Neural progenitor cell (in vitro differentiated cells): Measurements from ENCODE around the gene HS6ST3. TPM values are rescaled to one million over a fixed set of nuclear protein-coding genes. Genes with fewer than 3 reads are reported as not detected.

Experiments
- DNase-seq: peaks from one replicate; pipeline ENCODE4 v3.0.0-alpha.2; 2016; ENCODE audit warnings: low spot score
- H2AFZ ChIP-seq: fragments of 200-600 bp; sonication (generic); replicated peaks from 2 replicates; pipeline ENCODE4 v1.6.1; 2016; ENCODE audit warnings: antibody characterized with exemption
- H3F3A ChIP-seq: fragments of 200-600 bp; sonication (generic); 2 replicates; pipeline ENCODE4 v1.6.1; 2016; ENCODE audit warnings: antibody characterized with exemption, low read depth
- H3K27ac ChIP-seq: fragments of 200-600 bp; sonication (generic); 2 replicates; pipeline ENCODE4 v1.5.1; 2016; ENCODE audit warnings: mild to moderate bottlenecking
- H3K27me3 ChIP-seq: fragments of 200-600 bp; sonication (generic); 2 replicates; pipeline ENCODE4 v1.6.1; 2016; ENCODE audit warnings: mild to moderate bottlenecking, moderate library complexity
- H3K36me3 ChIP-seq: fragments of 200-600 bp; sonication (generic); 2 replicates; pipeline ENCODE4 v1.5.1; 2016
- H3K4me1 ChIP-seq: fragments of 200-600 bp; sonication (generic); 2 replicates; pipeline ENCODE4 v1.6.1; 2016; ENCODE audit warnings: mixed run types
- H3K4me2 ChIP-seq: fragments of 200-600 bp; sonication (generic); 2 replicates; pipeline ENCODE4 v1.6.1; 2016
- H3K4me3 ChIP-seq: fragments of 200-600 bp; sonication (generic); 2 replicates; pipeline ENCODE4 v1.5.1; 2016
- H3K79me2 ChIP-seq: fragments of 200-600 bp; sonication (generic); 2 replicates; pipeline ENCODE4 v1.6.1; 2016; ENCODE audit warnings: low read depth
- H3K9ac ChIP-seq: fragments of 200-600 bp; sonication (generic); 2 replicates; pipeline ENCODE4 v1.6.1; 2016
- H3K9me3 ChIP-seq: fragments of 200-600 bp; sonication (generic); 2 replicates; pipeline ENCODE4 v1.5.1; 2016; ENCODE audit warnings: low read depth
- H4K20me1 ChIP-seq: fragments of 200-600 bp; sonication (generic); 2 replicates; pipeline ENCODE4 v1.6.1; 2016; ENCODE audit warnings: low read depth
- H3K27ac Mint-ChIP-seq: 3 replicates; pipeline ENCODE4 v1.8.0; 2021; ENCODE audit warnings: mixed read lengths
- H3K27me3 Mint-ChIP-seq: 2 replicates; pipeline ENCODE4 v1.8.0; 2022; ENCODE audit warnings: low read depth, mild to moderate bottlenecking, inconsistent platforms, moderate library complexity, mixed read lengths; ENCODE audit not compliant: insufficient read depth
- H3K36me3 Mint-ChIP-seq: 3 replicates; pipeline ENCODE4 v1.8.0; 2021; ENCODE audit warnings: mixed read lengths
- H3K4me1 Mint-ChIP-seq: 3 replicates; pipeline ENCODE4 v1.8.0; 2021; ENCODE audit warnings: mixed read lengths
- H3K4me3 Mint-ChIP-seq: 3 replicates; pipeline ENCODE4 v1.8.0; 2021; ENCODE audit warnings: mild to moderate bottlenecking, moderate library complexity, mixed read lengths
- H3K9me3 Mint-ChIP-seq: 3 replicates; pipeline ENCODE4 v1.8.0; 2020; ENCODE audit warnings: mixed read lengths
- CTCF ChIP-seq: fragments of 200-600 bp; sonication (generic); IDR thresholded peaks from 2 replicates; pipeline ENCODE4 v1.5.1; 2017; ENCODE audit warnings: antibody characterized with exemption, mild to moderate bottlenecking
- EZH2 ChIP-seq: fragments of 200-600 bp; sonication (generic); IDR thresholded peaks from 2 replicates; pipeline ENCODE4 v1.6.1; 2017; ENCODE audit warnings: antibody characterized with exemption, mild to moderate bottlenecking, moderate library complexity
- EZH2phosphoT487 ChIP-seq: fragments of 200-600 bp; sonication (generic); IDR thresholded peaks from 2 replicates; pipeline ENCODE4 v1.6.1; 2017; ENCODE audit warnings: antibody characterized with exemption
- total RNA-seq: library from RNA; depleted of rRNA; stranded (reverse); fragments of >200 nt; gene quantifications from 2 replicates; pipeline ENCODE4 v1.2.3, GENCODE V29; 2015; ENCODE audit warnings: low replicate concordance

HS6ST3 gene
- total RNA-seq, 1 donor from 2014 or later, result 0.39 TPM

- Histone ChIP-seq H3K4me2 (no peak overlapping the region), H3K36me3 (no peaks in the 10 kb centered on the region), H3F3A (no peaks in the 10 kb centered on the region), H3K27ac (no peak overlapping the region), H3K4me3 (no peak overlapping the region), H3K4me1 (peaks cover 7% of the 10 kb centered on the region), H3K9ac (no peak overlapping the region), H2AFZ (no peak overlapping the region), H3K79me2 (no peaks in the 10 kb centered on the region), H4K20me1 (no peaks in the 10 kb centered on the region), H3K9me3 (no peaks in the 10 kb centered on the region), H3K27me3 (no peaks in the 10 kb centered on the region)
- Mint-ChIP-seq H3K27ac (no peak overlapping the region), H3K4me3 (no peak overlapping the region), H3K4me1 (peaks cover 2% of the 10 kb centered on the region), H3K9me3 (no peaks in the 10 kb centered on the region), H3K27me3 (peaks cover 2% of the 10 kb centered on the region), H3K36me3 (no peaks in the 10 kb centered on the region)
- DNase-seq, result no peak
- TF ChIP-seq EZH2phosphoT487 (no peak), CTCF (no peak), EZH2 (no peak)
These were observed 287.9 kb downstream of the HS6ST3 start for GRCh38 chr13:96377835-96378234.

GRCh38 chr13:96379967-96380366, 290.1 kb downstream of the HS6ST3 start:
- peaks cover under 1% of the 10 kb centered on the region for H3K27me3 Mint-ChIP-seq
- peaks cover 2% of the 10 kb centered on the region for H3K4me1 Mint-ChIP-seq
- Histone ChIP-seq H4K20me1 (no peaks in the 10 kb centered on the region), H3K4me3 (no peak overlapping the region), H2AFZ (no peak overlapping the region), H3K79me2 (no peaks in the 10 kb centered on the region), H3K9me3 (no peaks in the 10 kb centered on the region), H3K9ac (no peak overlapping the region), H3K27me3 (no peaks in the 10 kb centered on the region), H3K4me2 (no peak overlapping the region), H3K4me1 (peaks cover 7% of the 10 kb centered on the region), H3K36me3 (no peaks in the 10 kb centered on the region), H3K27ac (no peak overlapping the region), H3F3A (no peaks in the 10 kb centered on the region)
- H3K9me3 Mint-ChIP-seq, result no peaks in the 10 kb centered on the region
- no peak overlapping the region for H3K27ac Mint-ChIP-seq
- H3K36me3 Mint-ChIP-seq, result no peaks in the 10 kb centered on the region
- H3K4me3 Mint-ChIP-seq, result no peak overlapping the region
- no peak for TF ChIP-seq EZH2phosphoT487
- no peak for TF ChIP-seq EZH2
- no peak for TF ChIP-seq CTCF
- DNase-seq, result no peak

- peak overlapping the region; percentile 90 for H2AFZ ChIP-seq
- no peaks in the 10 kb centered on the region for H4K20me1 ChIP-seq
- Mint-ChIP-seq H3K4me1 (peaks cover 2% of the 10 kb centered on the region), H3K9me3 (no peaks in the 10 kb centered on the region), H3K4me3 (no peak overlapping the region), H3K27ac (peak overlapping the region; percentile 68), H3K36me3 (no peaks in the 10 kb centered on the region), H3K27me3 (no peaks in the 10 kb centered on the region)
- no peak overlapping the region for H3K4me3 ChIP-seq
- peaks cover 7% of the 10 kb centered on the region for H3K4me1 ChIP-seq
- H3K27ac ChIP-seq, result no peak overlapping the region
- H3K79me2 ChIP-seq, result no peaks in the 10 kb centered on the region
- H3K27me3 ChIP-seq, result no peaks in the 10 kb centered on the region
- TF ChIP-seq CTCF (no peak), EZH2phosphoT487 (no peak), EZH2 (no peak)
- H3K9ac ChIP-seq, result no peak overlapping the region
- no peaks in the 10 kb centered on the region for H3K9me3 ChIP-seq
- DNase-seq, result no peak
- H3K36me3 ChIP-seq, result no peaks in the 10 kb centered on the region
- H3F3A ChIP-seq, result no peaks in the 10 kb centered on the region
- H3K4me2 ChIP-seq, result no peak overlapping the region
These were observed 291.8 kb downstream of the HS6ST3 start for GRCh38 chr13:96381681-96382080.

- Histone ChIP-seq H3K9ac (no peak overlapping the region), H3F3A (no peaks in the 10 kb centered on the region), H3K9me3 (no peaks in the 10 kb centered on the region), H3K4me1 (no peaks in the 10 kb centered on the region), H3K4me3 (no peak overlapping the region), H2AFZ (no peak overlapping the region), H3K79me2 (no peaks in the 10 kb centered on the region), H3K4me2 (no peak overlapping the region), H3K27me3 (no peaks in the 10 kb centered on the region), H3K36me3 (no peaks in the 10 kb centered on the region), H4K20me1 (no peaks in the 10 kb centered on the region), H3K27ac (no peak overlapping the region)
- H3K9me3 Mint-ChIP-seq, result no peaks in the 10 kb centered on the region
- no peak for DNase-seq
- no peak overlapping the region for H3K27ac Mint-ChIP-seq
- no peaks in the 10 kb centered on the region for H3K27me3 Mint-ChIP-seq
- H3K36me3 Mint-ChIP-seq, result no peaks in the 10 kb centered on the region
- H3K4me3 Mint-ChIP-seq, result no peak overlapping the region
- TF ChIP-seq CTCF (no peak), EZH2phosphoT487 (no peak), EZH2 (no peak)
- H3K4me1 Mint-ChIP-seq, result no peaks in the 10 kb centered on the region
These were observed 298.7 kb downstream of the HS6ST3 start for GRCh38 chr13:96388598-96388997.
